Measurements from ENCODE around the gene AGER.

DNA sequence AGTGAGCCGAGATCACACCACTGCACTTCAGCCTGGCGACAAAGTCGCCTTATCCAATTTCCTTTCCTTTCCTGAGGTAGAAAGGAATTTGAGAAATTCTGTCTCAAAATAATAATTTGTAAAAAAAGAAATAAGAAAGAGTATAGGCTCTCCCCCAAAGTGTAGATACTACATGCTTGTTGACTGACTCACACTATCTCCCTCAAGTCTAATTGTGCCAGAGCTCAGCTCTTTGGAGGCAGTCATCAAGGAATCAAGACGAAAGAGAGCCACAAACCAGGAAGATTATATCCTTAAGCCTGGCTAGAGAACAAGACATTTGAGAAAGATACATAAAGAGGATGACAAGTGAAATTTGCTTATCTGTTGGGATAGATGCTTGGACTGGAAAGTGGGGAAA, 50.3 kb downstream of the AGER start:
- TF ChIP-seq CTCF (IDR thresholded peaks at IDR 0.05), result no peak
- TF ChIP-seq POLR2A (IDR thresholded peaks at IDR 0.05), result no peak
